OCI-LY1 (cell line): ENCODE data around the gene TCL1A.

Source experiments
- H2AFZ ChIP-seq: fragments of 200-600 bp; sonication (generic), shearing (Covaris generic); 2 replicates; pipeline ENCODE4 v1.6.0; 2014; ENCODE audit warnings: antibody characterized with exemption, mild to moderate bottlenecking, low read length
- H3F3A ChIP-seq: fragments of 200-600 bp; sonication (generic), shearing (Covaris generic); 2 replicates; pipeline ENCODE4 v1.6.0; 2014; ENCODE audit warnings: mild to moderate bottlenecking, antibody characterized with exemption, low read length, moderate library complexity; ENCODE audit not compliant: insufficient read depth
- H3K27ac ChIP-seq: fragments of 200-600 bp; sonication (generic); 2 replicates; pipeline ENCODE4 v1.5.1; 2014; ENCODE audit warnings: low read length, mixed run types, mild to moderate bottlenecking, low read depth; ENCODE audit not compliant: poor library complexity, severe bottlenecking
- H3K27me3 ChIP-seq: fragments of 200-600 bp; sonication (generic); 2 replicates; pipeline ENCODE4 v1.6.0; 2014; ENCODE audit warnings: antibody characterized with exemption, mild to moderate bottlenecking, low read length, moderate library complexity; ENCODE audit not compliant: insufficient read depth
- H3K36me3 ChIP-seq: fragments of 200-600 bp; sonication (generic); 2 replicates; pipeline ENCODE4 v1.6.1; 2014; ENCODE audit warnings: mild to moderate bottlenecking, antibody characterized with exemption, low read length, moderate library complexity, mixed read lengths; ENCODE audit not compliant: insufficient read depth
- H3K4me1 ChIP-seq: fragments of 200-600 bp; sonication (generic); 2 replicates; pipeline ENCODE4 v1.5.1; 2014; ENCODE audit warnings: mild to moderate bottlenecking, low read length, moderate library complexity; ENCODE audit not compliant: insufficient read depth, severe bottlenecking
- H3K4me2 ChIP-seq: fragments of 200-600 bp; sonication (generic), shearing (Covaris generic); 2 replicates; pipeline ENCODE4 v1.6.1; 2014; ENCODE audit warnings: low read length
- H3K4me3 ChIP-seq: fragments of 200-600 bp; sonication (generic); 2 replicates; pipeline ENCODE4 v1.5.1; 2014; ENCODE audit warnings: low read length, low read depth, mild to moderate bottlenecking, mixed read lengths; ENCODE audit not compliant: poor library complexity, severe bottlenecking
- H3K79me2 ChIP-seq: fragments of 200-600 bp; shearing (Covaris generic); 2 replicates; pipeline ENCODE4 v1.6.1; 2016; ENCODE audit warnings: mixed run types, low read length, mixed read lengths; ENCODE audit not compliant: insufficient read depth
- H3K9ac ChIP-seq: fragments of 200-600 bp; sonication (generic), shearing (Covaris generic); 2 replicates; pipeline ENCODE4 v1.6.1; 2014; ENCODE audit warnings: mild to moderate bottlenecking, low read length, mixed read lengths
- H3K9me2 ChIP-seq: fragments of 200-600 bp; sonication (generic), shearing (Covaris generic); 2 replicates; pipeline ENCODE4 v1.6.1; 2014; ENCODE audit warnings: low read depth, mild to moderate bottlenecking, low read length, mixed read lengths
- H3K9me3 ChIP-seq: fragments of 200-600 bp; shearing (Covaris generic); 2 replicates; pipeline ENCODE4 v1.6.1; 2014; ENCODE audit warnings: low read length, mixed read lengths
- H4K20me1 ChIP-seq: fragments of 200-600 bp; sonication (generic), shearing (Covaris generic); 2 replicates; pipeline ENCODE4 v1.6.0; 2016; ENCODE audit warnings: mild to moderate bottlenecking, low read length; ENCODE audit not compliant: insufficient read depth
- CTCF ChIP-seq: fragments of 200-600 bp; sonication (generic), shearing (Covaris generic); IDR thresholded peaks from 2 replicates; pipeline ENCODE4 v1.5.1; 2017; ENCODE audit warnings: mild to moderate bottlenecking, antibody characterized with exemption, low read length, moderate library complexity, mixed read lengths
- EZH2 ChIP-seq: fragments of 200-600 bp; sonication (generic), shearing (Covaris generic); IDR thresholded peaks from 2 replicates; pipeline ENCODE4 v1.8.0; 2017; ENCODE audit warnings: borderline replicate concordance, mixed run types, mild to moderate bottlenecking, antibody characterized with exemption, low read length, moderate library complexity, mixed read lengths

The TCL1A gene

GRCh38 chr14:95698287-95698686 lies 15.6 kb downstream of the TCL1A start:
- Histone ChIP-seq H3K36me3 (peaks cover 43% of the 10 kb centered on the region), H3K79me2 (no peaks in the 10 kb centered on the region), H3F3A (peaks cover 47% of the 10 kb centered on the region), H3K9me3 (no peaks in the 10 kb centered on the region), H3K27ac (peak overlapping the region; percentile 97), H4K20me1 (no peaks in the 10 kb centered on the region), H3K9me2 (no peaks in the 10 kb centered on the region), H3K9ac (peak overlapping the region; percentile 58), H3K4me1 (peaks cover 100% of the 10 kb centered on the region), H3K4me2 (peak overlapping the region; percentile 60), H2AFZ (no peak overlapping the region), H3K27me3 (no peaks in the 10 kb centered on the region), H3K4me3 (no peak overlapping the region)
- TF ChIP-seq CTCF = no peak
- no peak for TF ChIP-seq EZH2

- H3K9me3 ChIP-seq = no peaks in the 10 kb centered on the region
- peak overlapping the region; percentile 24 for H3K4me3 ChIP-seq
- no peaks in the 10 kb centered on the region for H3K79me2 ChIP-seq
- H3K9me2 ChIP-seq = no peaks in the 10 kb centered on the region
- H3K4me1 ChIP-seq = peaks cover 100% of the 10 kb centered on the region
- H3K36me3 ChIP-seq = peaks cover 48% of the 10 kb centered on the region
- H3K27me3 ChIP-seq = no peaks in the 10 kb centered on the region
- no peaks in the 10 kb centered on the region for H4K20me1 ChIP-seq
- H3F3A ChIP-seq = peaks cover 47% of the 10 kb centered on the region
- H2AFZ ChIP-seq = no peak overlapping the region
- peak overlapping the region; percentile 58 for H3K9ac ChIP-seq
- peak overlapping the region; percentile 97 for H3K27ac ChIP-seq
- peak overlapping the region; percentile 60 for H3K4me2 ChIP-seq
- TF ChIP-seq EZH2 (no peak), CTCF (no peak)
Observed at GRCh38 chr14:95697764-95698163, 16.2 kb downstream of the TCL1A start.

GRCh38 chr14:95696741-95697140 lies 17.2 kb downstream of the TCL1A start:
- Histone ChIP-seq H3K27me3 (no peaks in the 10 kb centered on the region), H2AFZ (no peak overlapping the region), H3K36me3 (peaks cover 58% of the 10 kb centered on the region), H3K4me1 (peaks cover 100% of the 10 kb centered on the region), H3K9ac (peak overlapping the region; percentile 58), H3K4me2 (peak overlapping the region; percentile 60), H3K4me3 (peak overlapping the region; percentile 24), H3K9me2 (no peaks in the 10 kb centered on the region), H3F3A (peaks cover 44% of the 10 kb centered on the region), H4K20me1 (no peaks in the 10 kb centered on the region), H3K27ac (peak overlapping the region; percentile 97), H3K9me3 (no peaks in the 10 kb centered on the region), H3K79me2 (no peaks in the 10 kb centered on the region)
- no peak for TF ChIP-seq EZH2
- TF ChIP-seq CTCF = no peak
